22Rv1 (cell line): ENCODE results near the gene RNF111.

Experiments
- H3K27ac ChIP-seq: fragments of 450-650 bp; 2 replicates; pipeline ENCODE4 v1.5.1; 2017
- CTCF ChIP-seq: fragments of 450-650 bp; IDR thresholded peaks from 2 replicates; pipeline ENCODE4 v1.5.1; 2017; ENCODE audit warnings: mild to moderate bottlenecking
- ZFX ChIP-seq: fragments of 450-650 bp; IDR thresholded peaks from 2 replicates; pipeline ENCODE4 v1.6.1; 2017; ENCODE audit warnings: antibody characterized with exemption, borderline replicate concordance

The RNF111 gene

GRCh38 chr15:58962662-58963565 is 24.5 kb upstream of the RNF111 start:
- TF ChIP-seq ZFX = no peak
- TF ChIP-seq CTCF = no peak
- peak overlapping the region; percentile 86 for H3K27ac ChIP-seq

GRCh38 chr15:58966698-58967097 is 20.8 kb upstream of the RNF111 start:
- no peak for TF ChIP-seq CTCF
- no peak for TF ChIP-seq ZFX
- H3K27ac ChIP-seq = no peak overlapping the region

- TF ChIP-seq ZFX (no peak), CTCF (no peak)
- H3K27ac ChIP-seq = no peak overlapping the region
These were observed 20.0 kb upstream of the RNF111 start for GRCh38 chr15:58967479-58967878.

- TF ChIP-seq CTCF = no peak
- TF ChIP-seq ZFX = no peak
These were observed 9.6 kb upstream of the RNF111 start for GRCh38 chr15:58977887-58978286.

GRCh38 chr15:58980351-58980939 is 7.0 kb upstream of the RNF111 start:
- TF ChIP-seq CTCF (peak; percentile 70), ZFX (no peak)
- no peak overlapping the region for H3K27ac ChIP-seq

More at GRCh38 chr15:58977887-58978286, 9.6 kb upstream of the RNF111 start:
- no peak overlapping the region for H3K27ac ChIP-seq

GRCh38 chr15:58981808-58982475 is 5.5 kb upstream of the RNF111 start:
- H3K27ac ChIP-seq = no peak overlapping the region
- TF ChIP-seq CTCF = no peak
- TF ChIP-seq ZFX = no peak

GRCh38 chr15:58983261-58983660 is 4.2 kb upstream of the RNF111 start:
- H3K27ac ChIP-seq = no peak overlapping the region
- no peak for TF ChIP-seq CTCF
- no peak for TF ChIP-seq ZFX
